NCI-H1436 treated with DMSO at 0.1 percent for 48 hours (cell line): ENCODE data around the gene MAPK7.

Experiments used
- DNase-seq: peaks from one replicate; lab custom pipeline; 2025; lab: John Stamatoyannopoulos, UW

MAPK7 gene

GRCh38 chr17:19363460-19364035, 14.8 kb upstream of the MAPK7 start:
- DNase-seq: no peak

GRCh38 chr17:19364699-19365498, 13.4 kb upstream of the MAPK7 start:
- no peak for DNase-seq

- no peak for DNase-seq
Measured at GRCh38 chr17:19365499-19365817, 12.8 kb upstream of the MAPK7 start.

DNA sequence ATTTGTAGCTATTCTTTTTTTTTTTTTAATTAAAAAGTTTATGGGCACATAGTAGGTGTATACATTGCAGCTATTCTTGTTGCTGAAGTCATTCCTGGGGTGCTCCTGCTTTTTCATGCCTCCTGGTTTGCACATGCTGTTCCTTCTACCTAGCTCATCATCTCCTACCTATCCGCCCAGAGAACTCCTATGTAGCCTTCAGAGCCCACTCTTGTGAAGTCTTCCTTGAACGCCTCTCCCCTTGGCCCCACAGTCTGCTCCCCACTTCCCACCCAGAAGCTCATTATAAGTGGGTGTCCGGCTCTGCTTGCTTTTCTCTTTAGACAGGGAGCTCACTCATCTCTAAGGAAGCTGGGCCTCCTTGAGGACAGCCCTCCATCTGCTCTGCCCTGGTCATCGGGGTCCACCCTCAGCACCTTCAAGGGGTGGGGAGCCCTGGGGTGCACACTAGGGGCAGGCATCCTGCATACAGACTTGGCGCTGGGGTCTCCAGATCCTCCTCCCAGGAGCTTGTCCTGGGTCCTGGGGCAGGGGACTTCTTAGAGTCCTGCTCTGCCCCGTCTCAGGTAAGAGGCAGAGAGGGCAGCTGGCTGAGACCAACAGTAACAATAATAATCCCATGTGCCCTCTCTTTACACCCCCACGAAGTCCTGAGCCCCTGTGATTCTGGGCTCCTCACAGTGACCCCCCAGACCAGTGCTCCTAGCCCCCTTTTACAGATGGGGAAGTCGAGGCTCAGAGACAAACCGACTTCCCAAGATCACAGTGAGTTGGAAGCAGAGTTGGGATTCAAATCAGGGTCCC, 12.3 kb upstream of the MAPK7 start:
- DNase-seq: no peak

DNA sequence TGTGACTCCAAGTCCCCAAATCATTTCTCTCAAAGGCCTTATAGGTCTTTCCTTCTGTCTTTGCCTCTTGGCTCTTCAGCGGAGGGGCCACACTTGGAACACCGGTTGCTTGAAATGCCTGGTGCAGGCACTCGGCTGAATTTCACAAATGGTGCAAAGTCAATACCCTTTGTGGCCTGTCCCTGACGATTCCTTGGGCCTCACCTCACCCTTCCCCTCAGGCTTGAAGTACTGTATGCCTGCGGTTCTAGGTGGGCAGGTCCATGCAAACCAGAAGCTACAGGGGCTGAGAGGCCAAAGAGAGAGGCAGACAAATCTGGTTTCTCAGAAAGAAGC, 11.7 kb upstream of the MAPK7 start:
- DNase-seq: no peak

- no peak for DNase-seq
Measured at GRCh38 chr17:19368229-19368628, 10.1 kb upstream of the MAPK7 start.

- no peak for DNase-seq
Measured at GRCh38 chr17:19369107-19369778, 9.1 kb upstream of the MAPK7 start.

GRCh38 chr17:19369846-19370492, 8.3 kb upstream of the MAPK7 start:
- DNase-seq: no peak

GRCh38 chr17:19370493-19370960, 7.8 kb upstream of the MAPK7 start:
- no peak for DNase-seq

DNA sequence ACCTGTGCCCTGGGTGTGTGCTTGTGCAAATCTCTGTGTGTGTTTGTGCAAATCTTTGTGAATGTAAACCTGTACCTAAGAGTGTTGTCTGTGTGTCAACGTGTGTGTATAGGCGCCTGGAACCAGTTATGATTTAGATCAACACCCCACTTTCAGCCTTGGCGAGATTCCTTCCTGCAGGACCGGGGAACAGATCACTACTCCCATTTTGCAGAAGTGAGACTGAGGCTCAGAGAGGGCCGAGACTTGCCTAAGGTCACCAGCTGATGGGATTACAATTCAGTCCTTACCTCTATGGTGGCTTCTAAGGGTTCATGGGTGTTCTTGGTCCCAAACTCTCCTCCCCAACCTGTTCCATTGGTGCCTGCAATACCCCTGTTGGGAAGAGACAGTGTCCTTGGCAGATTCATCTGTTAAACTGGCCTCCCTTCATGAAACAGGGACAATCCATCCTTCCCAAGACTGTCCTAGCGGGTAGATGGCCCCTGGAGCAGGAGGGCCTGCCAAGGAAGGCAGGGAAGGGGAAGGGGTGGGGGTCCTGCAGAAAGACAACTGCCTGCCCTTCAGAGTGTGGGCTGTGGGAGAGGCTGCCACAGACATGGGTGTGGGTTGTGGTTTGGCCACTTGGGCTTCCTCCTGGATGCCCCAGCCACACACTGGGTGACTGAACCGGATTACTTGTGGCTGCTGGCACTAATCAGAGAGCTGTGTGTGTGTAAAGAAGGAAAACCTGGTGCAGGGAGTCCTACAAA, 6.9 kb upstream of the MAPK7 start:
- no peak for DNase-seq

GRCh38 chr17:19372011-19372370, 6.3 kb upstream of the MAPK7 start:
- no peak for DNase-seq

GRCh38 chr17:19372439-19372838, 5.9 kb upstream of the MAPK7 start:
- DNase-seq: no peak

- DNase-seq: no peak
Measured at GRCh38 chr17:19372866-19373504, 5.3 kb upstream of the MAPK7 start.

DNA sequence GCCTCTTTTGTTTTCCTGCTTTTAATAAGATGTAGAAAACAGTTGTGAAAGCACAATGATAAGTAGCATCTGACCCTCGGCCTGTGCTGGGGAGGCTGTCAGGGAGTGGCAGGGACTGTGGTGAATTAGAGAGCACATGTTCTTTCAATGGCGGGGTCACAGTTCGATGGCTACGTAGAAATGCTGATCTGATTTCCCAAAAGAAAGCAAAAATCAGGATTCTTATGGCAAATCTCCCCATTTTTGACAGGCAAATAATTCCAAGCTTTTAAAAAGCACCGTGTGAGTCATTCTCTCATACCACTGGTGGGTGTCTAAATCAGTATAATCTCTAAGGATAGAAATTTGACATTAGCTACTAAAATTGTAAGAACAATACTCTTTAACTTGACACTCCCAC, 4.2 kb upstream of the MAPK7 start:
- no peak for DNase-seq

GRCh38 chr17:19375732-19376131, 2.6 kb upstream of the MAPK7 start:
- DNase-seq: no peak

DNA sequence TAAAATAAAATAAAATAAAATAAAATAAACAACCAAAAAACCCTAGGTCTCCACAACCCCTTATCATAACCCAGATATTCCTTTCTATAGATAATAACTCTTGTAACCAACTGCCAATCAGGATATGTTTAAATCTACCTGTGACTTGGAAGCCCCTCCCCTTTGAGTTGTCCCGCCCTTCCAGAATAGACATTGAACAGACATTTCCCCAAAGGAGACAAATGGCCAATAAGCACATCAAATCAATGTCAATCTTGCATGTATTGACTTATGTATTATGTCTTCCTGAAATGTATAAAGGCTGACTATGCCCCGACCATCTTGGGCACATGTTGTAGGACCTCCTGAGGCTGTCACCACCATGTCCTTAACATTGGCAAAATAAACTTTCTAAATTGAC, 1.5 kb upstream of the MAPK7 start:
- DNase-seq: peak; percentile 30

DNA sequence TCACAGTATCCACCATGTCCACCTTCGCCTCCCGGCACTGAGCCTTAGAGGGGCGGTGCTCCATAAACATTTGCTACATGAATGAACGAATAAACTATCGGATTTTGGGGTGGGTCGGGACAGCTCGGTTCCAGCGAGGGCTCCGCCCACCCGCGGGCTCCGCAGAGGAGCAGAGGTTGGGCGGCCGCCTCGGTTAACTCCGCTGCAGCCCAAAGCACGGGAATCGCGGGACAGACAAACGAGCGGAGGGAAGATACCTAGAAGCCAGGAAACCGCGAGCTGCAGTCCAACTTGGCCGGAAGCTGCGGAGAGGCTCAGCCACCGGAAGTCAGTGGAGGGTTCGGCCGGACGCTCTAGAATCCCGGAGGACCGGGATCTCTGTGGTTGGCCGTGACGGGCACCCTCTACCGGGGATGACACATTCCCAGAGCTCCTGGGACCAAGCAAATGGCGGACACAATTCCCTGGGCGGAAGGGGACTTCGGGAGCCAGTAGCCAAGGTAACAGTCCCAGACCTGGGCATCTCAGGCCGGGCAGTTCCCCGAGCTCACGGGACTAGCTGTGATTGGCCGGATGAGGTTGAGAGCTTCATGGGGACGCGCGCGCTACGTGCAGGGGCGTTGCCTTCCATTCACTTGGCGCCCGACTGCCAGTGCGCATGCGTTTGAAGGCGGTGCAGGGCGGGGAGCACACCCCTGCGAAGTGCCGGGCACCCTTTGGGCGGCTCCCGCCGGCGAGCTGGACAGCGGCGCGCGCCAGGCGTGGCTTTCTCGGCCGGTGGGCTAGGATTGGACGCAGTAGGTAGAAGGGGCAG, 489 bp upstream of the MAPK7 start:
- DNase-seq: peak; percentile 100

DNA sequence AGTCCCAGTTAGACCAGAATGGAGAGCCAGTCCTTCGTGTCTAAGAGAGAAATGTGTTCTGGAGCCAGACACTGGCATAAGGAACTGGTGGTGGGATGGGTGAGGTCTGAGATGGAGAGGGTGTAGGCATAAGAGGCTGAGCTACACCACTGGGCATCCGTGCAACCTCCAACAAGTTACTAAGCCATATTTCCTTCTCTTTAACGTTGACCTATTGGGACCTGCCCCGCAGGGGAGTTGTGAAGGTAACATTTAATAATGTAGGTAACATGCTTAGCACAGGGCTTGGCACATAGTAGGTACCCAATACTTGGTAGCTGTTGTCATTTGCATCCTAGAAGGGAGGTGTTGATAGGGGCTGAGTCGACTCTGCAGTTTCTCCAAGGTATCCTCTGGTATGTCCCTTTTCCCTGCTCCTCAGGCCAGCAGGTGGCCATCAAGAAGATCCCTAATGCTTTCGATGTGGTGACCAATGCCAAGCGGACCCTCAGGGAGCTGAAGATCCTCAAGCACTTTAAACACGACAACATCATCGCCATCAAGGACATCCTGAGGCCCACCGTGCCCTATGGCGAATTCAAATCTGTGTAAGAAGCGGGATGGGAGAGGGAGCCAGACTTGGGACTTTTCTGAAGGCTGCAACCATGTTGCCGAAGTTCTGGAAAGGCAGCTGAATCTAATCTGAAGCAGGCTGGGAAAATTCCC, 1.2 kb downstream of the MAPK7 start:
- no peak for DNase-seq

DNA sequence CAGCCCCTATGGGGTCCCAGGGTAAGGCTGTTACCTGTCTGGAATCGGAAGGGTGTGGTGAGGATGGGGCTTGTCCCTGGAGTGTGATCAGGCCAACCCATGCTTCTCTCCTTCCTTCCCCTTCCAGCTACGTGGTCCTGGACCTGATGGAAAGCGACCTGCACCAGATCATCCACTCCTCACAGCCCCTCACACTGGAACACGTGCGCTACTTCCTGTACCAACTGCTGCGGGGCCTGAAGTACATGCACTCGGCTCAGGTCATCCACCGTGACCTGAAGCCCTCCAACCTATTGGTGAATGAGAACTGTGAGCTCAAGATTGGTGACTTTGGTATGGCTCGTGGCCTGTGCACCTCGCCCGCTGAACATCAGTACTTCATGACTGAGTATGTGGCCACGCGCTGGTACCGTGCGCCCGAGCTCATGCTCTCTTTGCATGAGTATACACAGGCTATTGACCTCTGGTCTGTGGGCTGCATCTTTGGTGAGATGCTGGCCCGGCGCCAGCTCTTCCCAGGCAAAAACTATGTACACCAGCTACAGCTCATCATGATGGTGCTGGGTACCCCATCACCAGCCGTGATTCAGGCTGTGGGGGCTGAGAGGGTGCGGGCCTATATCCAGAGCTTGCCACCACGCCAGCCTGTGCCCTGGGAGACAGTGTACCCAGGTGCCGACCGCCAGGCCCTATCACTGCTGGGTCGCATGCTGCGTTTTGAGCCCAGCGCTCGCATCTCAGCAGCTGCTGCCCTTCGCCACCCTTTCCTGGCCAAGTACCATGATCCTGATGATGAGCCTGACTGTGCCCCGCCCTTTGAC, 2.4 kb downstream of the MAPK7 start:
- no peak for DNase-seq
